ENCODE results near the gene PLCE1.

Gene PLCE1

GRCh38 chr10:94024407-94024806 is 30.7 kb downstream of the PLCE1 start:
- no peak for DNase-seq (ENCODE audit: extremely low spot score)
- ChIA-PET POLR2A (no interaction called here), CTCF (no interaction called here)
- TF ChIP-seq FOXA1 (IDR thresholded peaks at IDR 0.05) (no peak), PKNOX1 (IDR thresholded peaks at IDR 0.05) (no peak), TARDBP (IDR thresholded peaks at IDR 0.05) (no peak), L3MBTL2 (conservative IDR thresholded peaks at IDR 0.05) (no peak), BHLHE40 (IDR thresholded peaks at IDR 0.05; ENCODE audit: borderline replicate concordance) (no peak), SUZ12 (IDR thresholded peaks at IDR 0.05) (no peak), CTBP1 (IDR thresholded peaks at IDR 0.05; ENCODE audit: borderline replicate concordance) (no peak), FOXM1 (IDR thresholded peaks at IDR 0.05; ENCODE audit: borderline replicate concordance) (no peak), ELF4 (IDR thresholded peaks at IDR 0.05) (no peak), LEF1 (IDR thresholded peaks at IDR 0.05; ENCODE audit: borderline replicate concordance) (no peak), ARNT (IDR thresholded peaks at IDR 0.05) (no peak)

DNA sequence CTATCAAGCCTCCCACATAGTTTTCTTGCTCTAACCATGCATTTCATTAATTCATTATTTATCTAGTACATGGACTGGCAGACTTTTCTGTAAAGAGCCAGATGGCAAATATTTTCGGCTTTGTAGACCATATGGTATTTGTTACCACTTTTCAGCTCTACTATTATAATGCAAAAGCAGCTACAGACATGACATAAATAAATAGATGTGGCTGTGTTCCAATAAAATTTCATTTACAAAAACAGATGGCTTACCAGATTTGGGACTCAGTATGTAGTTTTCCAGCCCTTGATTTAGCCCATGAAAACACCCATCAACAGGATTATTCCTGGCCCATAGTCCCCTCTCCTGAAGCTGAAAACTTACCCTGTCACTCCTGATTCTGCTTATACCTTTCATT is 32.1 kb downstream of the PLCE1 start:
- POLR2A ChIA-PET, result no interaction called here
- CTCF ChIA-PET, result no interaction called here
- TF ChIP-seq SUZ12 (IDR thresholded peaks at IDR 0.05), result no peak
- no peak for TF ChIP-seq BHLHE40 (IDR thresholded peaks at IDR 0.05; ENCODE audit: borderline replicate concordance)
- no peak for TF ChIP-seq FOXM1 (IDR thresholded peaks at IDR 0.05; ENCODE audit: borderline replicate concordance)
- TF ChIP-seq PKNOX1 (IDR thresholded peaks at IDR 0.05), result no peak
- TF ChIP-seq TARDBP (IDR thresholded peaks at IDR 0.05), result no peak
- no peak for TF ChIP-seq SP1 (IDR thresholded peaks at IDR 0.05)
- TF ChIP-seq ARNT (IDR thresholded peaks at IDR 0.05), result no peak
- TF ChIP-seq FOXK2 (IDR thresholded peaks at IDR 0.05), result no peak
- TF ChIP-seq FOXA1 (IDR thresholded peaks at IDR 0.05), result no peak
- no peak for TF ChIP-seq CTBP1 (IDR thresholded peaks at IDR 0.05; ENCODE audit: borderline replicate concordance)
- no peak for TF ChIP-seq ZNF384 (IDR thresholded peaks at IDR 0.05)
- TF ChIP-seq NFRKB (IDR thresholded peaks at IDR 0.05), result no peak
- TF ChIP-seq LEF1 (IDR thresholded peaks at IDR 0.05; ENCODE audit: borderline replicate concordance), result no peak
- no peak for TF ChIP-seq HDGF (IDR thresholded peaks at IDR 0.05; ENCODE audit: borderline replicate concordance)
- no peak for TF ChIP-seq ELF4 (IDR thresholded peaks at IDR 0.05)
- TF ChIP-seq L3MBTL2 (conservative IDR thresholded peaks at IDR 0.05), result no peak
- no peak for DNase-seq (ENCODE audit: extremely low spot score)

- POLR2A ChIA-PET, result no interaction called here
Measured at GRCh38 chr10:94027197-94027596, 33.5 kb downstream of the PLCE1 start.

DNA sequence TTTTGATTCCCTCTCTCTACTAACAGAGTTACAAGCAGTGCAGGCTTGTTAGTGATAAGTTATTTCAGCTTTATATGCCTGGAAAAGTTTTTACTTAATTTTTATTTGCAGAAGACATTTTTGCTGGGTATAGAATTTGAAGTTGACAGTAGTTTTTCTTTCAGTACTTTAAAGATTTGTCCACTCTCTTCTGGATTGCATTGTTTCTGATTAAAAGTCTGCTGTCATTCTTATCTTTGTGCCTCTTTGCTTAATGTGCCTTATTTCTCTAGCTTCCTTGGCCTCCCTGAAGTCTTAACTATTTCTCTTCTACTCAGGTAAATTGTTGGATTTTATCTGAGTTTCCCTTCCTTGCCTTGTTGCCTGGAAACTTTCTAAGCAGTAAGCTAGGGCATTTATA is 36.2 kb downstream of the PLCE1 start:
- ChIA-PET CTCF (no interaction called here), POLR2A (no interaction called here)
- no peak for DNase-seq (ENCODE audit: extremely low spot score)
- TF ChIP-seq PKNOX1 (IDR thresholded peaks at IDR 0.05) (no peak), ZNF384 (IDR thresholded peaks at IDR 0.05) (no peak), ARNT (IDR thresholded peaks at IDR 0.05) (no peak), SP1 (IDR thresholded peaks at IDR 0.05) (no peak), ELF4 (IDR thresholded peaks at IDR 0.05) (no peak), TARDBP (IDR thresholded peaks at IDR 0.05) (no peak), FOXK2 (IDR thresholded peaks at IDR 0.05) (no peak), CTBP1 (IDR thresholded peaks at IDR 0.05; ENCODE audit: borderline replicate concordance) (no peak), LEF1 (IDR thresholded peaks at IDR 0.05; ENCODE audit: borderline replicate concordance) (no peak), FOXA1 (IDR thresholded peaks at IDR 0.05) (no peak), BHLHE40 (IDR thresholded peaks at IDR 0.05; ENCODE audit: borderline replicate concordance) (no peak)

More at GRCh38 chr10:94027197-94027596, 33.5 kb downstream of the PLCE1 start:
- TF ChIP-seq ARNT (IDR thresholded peaks at IDR 0.05) (no peak), BHLHE40 (IDR thresholded peaks at IDR 0.05; ENCODE audit: borderline replicate concordance) (no peak), FOXK2 (IDR thresholded peaks at IDR 0.05) (no peak), ELF4 (IDR thresholded peaks at IDR 0.05) (no peak), NFRKB (IDR thresholded peaks at IDR 0.05) (no peak), SP1 (IDR thresholded peaks at IDR 0.05) (no peak), LEF1 (IDR thresholded peaks at IDR 0.05; ENCODE audit: borderline replicate concordance) (no peak), L3MBTL2 (conservative IDR thresholded peaks at IDR 0.05) (no peak), SUZ12 (IDR thresholded peaks at IDR 0.05) (no peak), FOXA1 (IDR thresholded peaks at IDR 0.05) (no peak), ZNF384 (IDR thresholded peaks at IDR 0.05) (no peak), PKNOX1 (IDR thresholded peaks at IDR 0.05) (no peak), FOXM1 (IDR thresholded peaks at IDR 0.05; ENCODE audit: borderline replicate concordance) (no peak), HDGF (IDR thresholded peaks at IDR 0.05; ENCODE audit: borderline replicate concordance) (no peak), CTBP1 (IDR thresholded peaks at IDR 0.05; ENCODE audit: borderline replicate concordance) (no peak), TARDBP (IDR thresholded peaks at IDR 0.05) (no peak)
- CTCF ChIA-PET, result no interaction called here
- no peak for DNase-seq (ENCODE audit: extremely low spot score)

DNA sequence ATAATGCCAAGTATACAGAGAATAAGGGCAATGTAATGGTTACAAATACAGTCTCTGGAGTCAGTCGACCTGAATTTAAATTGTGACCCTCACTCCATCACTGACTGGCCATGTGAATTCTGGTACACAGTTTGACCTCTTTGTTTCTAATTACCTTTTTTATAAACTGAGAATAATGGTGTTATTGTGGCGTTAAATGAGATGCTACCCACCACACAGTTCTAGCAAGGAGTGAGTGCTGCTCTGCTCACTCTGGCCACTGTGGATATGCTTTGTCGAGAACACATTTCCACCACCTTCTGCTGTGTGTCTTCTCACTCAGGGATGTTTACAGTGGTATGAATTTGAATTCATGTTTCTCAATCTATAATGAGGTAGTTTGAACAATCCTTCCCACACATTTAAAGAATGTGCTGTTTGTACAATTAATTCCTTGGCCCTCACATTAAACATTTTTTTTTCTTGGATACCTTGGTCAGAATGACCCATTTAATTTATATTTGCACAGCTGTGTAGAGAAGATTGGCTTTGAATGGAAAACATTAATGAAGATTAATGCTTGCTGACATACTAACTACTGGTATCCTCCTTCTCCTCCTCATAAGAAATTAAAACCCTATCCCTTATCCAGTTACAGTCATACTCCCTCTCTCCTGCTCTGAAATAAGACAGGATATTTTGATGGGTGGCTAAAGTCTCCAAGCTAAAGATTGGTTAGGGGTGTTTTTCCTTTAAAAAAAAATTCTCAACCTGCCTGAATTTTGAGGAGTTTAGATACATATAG is 42.4 kb downstream of the PLCE1 start:
- ChIA-PET CTCF (no interaction called here), POLR2A (no interaction called here)
- peak; percentile 39 for TF ChIP-seq PKNOX1 (IDR thresholded peaks at IDR 0.05)
- TF ChIP-seq ELF4 (IDR thresholded peaks at IDR 0.05), result no peak

More for the DNA sequence above, 42.4 kb downstream of the PLCE1 start:
- no peak for DNase-seq (ENCODE audit: extremely low spot score)

Measured in HEK293T (cell line).